Kidney (tissue), 14 donors: ENCODE data around the gene SLC7A5. TPM values are rescaled to one million over a fixed set of nuclear protein-coding genes. Genes with fewer than 3 reads are reported as not detected.

ENCODE experiments used
- DNase-seq, 5 donors: peaks; one replicate each; pipeline ENCODE4 v3.0.0-alpha.2; 2013 to 2020
- FAIRE-seq: peaks from 2 replicates; lab custom pipeline; 2012; peaks lifted over from hg19 to GRCh38; lab: Jason Lieb, UNC
- H3K27ac ChIP-seq, 2 donors: one replicate each; pipeline ENCODE4 v1.7.0; 2013; ENCODE audit warnings: low read depth in 2 of 2, low read length in 2 of 2, inconsistent platforms in 1 of 2
- H3K27me3 ChIP-seq: one replicate; pipeline ENCODE4 v1.7.1; 2013; ENCODE audit warnings: low read length, inconsistent platforms; ENCODE audit not compliant: control insufficient read depth, insufficient read depth
- H3K36me3 ChIP-seq, 3 donors: one replicate each; pipeline versions ENCODE4 v1.7.0 to v1.7.1; 2013; ENCODE audit warnings: low read length in 3 of 3, control low read depth in 1 of 3, inconsistent platforms in 1 of 3; ENCODE audit not compliant: insufficient read depth in 3 of 3, control insufficient read depth in 2 of 3
- H3K4me1 ChIP-seq, 3 donors: one replicate each; pipeline versions ENCODE4 v1.7.0 to v1.7.1; 2013; ENCODE audit warnings: low read length in 3 of 3, inconsistent platforms in 1 of 3, low read depth in 1 of 3; ENCODE audit not compliant: control insufficient read depth in 2 of 3, insufficient read depth in 2 of 3
- H3K4me3 ChIP-seq, 3 donors: one replicate each; pipeline versions ENCODE4 v1.7.0 to v1.8.1; 2013; ENCODE audit warnings: low read length in 3 of 3, control low read depth in 1 of 3, inconsistent platforms in 1 of 3
- H3K9ac ChIP-seq, 3 donors: one replicate each; pipeline versions ENCODE4 v1.7.0 to v1.7.1; 2013; ENCODE audit warnings: low read length in 3 of 3, control low read depth in 1 of 3, inconsistent platforms in 1 of 3
- H3K9me3 ChIP-seq, 3 donors: one replicate each; pipeline versions ENCODE4 v1.7.0 to v1.7.1; 2013; ENCODE audit warnings: low read length in 3 of 3, control low read depth in 1 of 3, inconsistent platforms in 1 of 3; ENCODE audit not compliant: control insufficient read depth in 2 of 3, insufficient read depth in 1 of 3
- CTCF ChIP-seq: IDR thresholded peaks from 3 replicates; pipeline ENCODE4 v1.5.1; 2012; ENCODE audit warnings: mild to moderate bottlenecking, moderate library complexity, borderline replicate concordance; ENCODE audit not compliant: insufficient read depth; ENCODE audit errors: extremely low read depth
- intact Hi-C: fragments of 100-400 bp; cut with DNase I; formaldehyde crosslinking; loops from one replicate; pipeline ENCODE4 v1.11.1; 2022
- polyA plus RNA-seq: library from polyadenylated mRNA; stranded (reverse); fragments of 350-450 nt; fragmentation: Illumina TruSeq; extraction: RNeasy Lipid Tissue Mini Kit (QIAGEN cat#74804); gene quantifications from one replicate; pipeline ENCODE4 v1.2.3, GENCODE V29; 2014; ENCODE audit warnings: low read depth, low replicate concordance; ENCODE audit not compliant: insufficient read depth
- total RNA-seq: library from RNA; stranded (reverse); fragmentation: NEBNext Ultra II Directional; extraction: Animal tissue kit (Norgen Biotek cat#: 25700); gene quantifications from one replicate; pipeline ENCODE4 v1.2.1, GENCODE V29; 2021
- donor health status: control.
- donor health status: control.
- donor health status: control.
- donor health status: control.
- donor health status: control.
- donor health status: DM: yes; HTN: yes; CAD: no.
- donor health status: Normal renal cell carcinoma (clear cell type).

SLC7A5 gene
- total and polyA plus RNA-seq, 2 donors from 2014 or later: 17.0 to 18.7 TPM

- H3K4me1 ChIP-seq: no peaks in the 10 kb centered on the region
These were observed 47.0 kb downstream of the SLC7A5 start for GRCh38 chr16:87822108-87822970.

GRCh38 chr16:87821376-87822107 is 47.8 kb downstream of the SLC7A5 start:
- Histone ChIP-seq H3K9me3 (peaks cover 0 to 6% (median 0%) of the 10 kb centered on the region in 3 donors), H3K9ac (no peak overlapping the region), H3K27ac (no peak overlapping the region), H3K4me1 (no peaks in the 10 kb centered on the region), H3K4me3 (no peak overlapping the region), H3K27me3 (no peaks in the 10 kb centered on the region), H3K36me3 (no peaks in the 10 kb centered on the region)
- DNase-seq: peak in 2 of 5 donors; percentile 31 to 56
- no peak for TF ChIP-seq CTCF
- FAIRE-seq: no peak
- intact Hi-C loops: no loop called here

More at GRCh38 chr16:87822108-87822970, 47.0 kb downstream of the SLC7A5 start:
- Histone ChIP-seq H3K27me3 (no peaks in the 10 kb centered on the region), H3K4me3 (no peak overlapping the region), H3K27ac (no peak overlapping the region), H3K9me3 (peaks cover 0 to under 1% (median 0%) of the 10 kb centered on the region in 3 donors), H3K9ac (no peak overlapping the region), H3K36me3 (no peaks in the 10 kb centered on the region)
- intact Hi-C loops: no loop called here
- TF ChIP-seq CTCF: no peak
- no peak for FAIRE-seq
- DNase-seq: peak in 4 of 5 donors; percentile 83 to 85 (median 84)

- Histone ChIP-seq H3K4me3 (no peak overlapping the region), H3K9me3 (peaks cover 0 to 8% (median 0%) of the 10 kb centered on the region in 3 donors), H3K36me3 (no peaks in the 10 kb centered on the region), H3K9ac (no peak overlapping the region), H3K27me3 (no peaks in the 10 kb centered on the region), H3K27ac (no peak overlapping the region), H3K4me1 (no peaks in the 10 kb centered on the region)
- intact Hi-C loops: no loop called here
- no peak for TF ChIP-seq CTCF
- DNase-seq (no peak), FAIRE-seq (no peak)
These were observed 49.3 kb downstream of the SLC7A5 start for GRCh38 chr16:87819983-87820382.
